Activated naive CD8-positive, alpha-beta T cell treated with anti-CD3 and anti-CD28 coated beads, Interleukin-2, amount 50 U/mL, for 24 hours (primary cell): Measurements from ENCODE around the gene EBLN1.

Source experiments
- ATAC-seq: fragments of 150-1000 bp; cut with Tn5 transposase; one replicate; pipeline ENCODE4 v1.10.0; 2021
- DNase-seq: peaks from one replicate; pipeline ENCODE4 v3.0.0; 2021
- H3K27ac Mint-ChIP-seq: one replicate; pipeline ENCODE4 v1.8.0; 2021; ENCODE audit warnings: mild to moderate bottlenecking, mixed read lengths
- H3K27me3 Mint-ChIP-seq: one replicate; pipeline ENCODE4 v1.8.0; 2021; ENCODE audit warnings: mixed read lengths
- H3K36me3 Mint-ChIP-seq: one replicate; pipeline ENCODE4 v1.8.0; 2021; ENCODE audit warnings: low read depth, mixed read lengths
- H3K4me1 Mint-ChIP-seq: one replicate; pipeline ENCODE4 v1.8.0; 2021; ENCODE audit warnings: mixed read lengths
- H3K4me3 Mint-ChIP-seq: one replicate; pipeline ENCODE4 v1.8.0; 2021; ENCODE audit warnings: mild to moderate bottlenecking, moderate library complexity, mixed read lengths
- H3K9me3 Mint-ChIP-seq: one replicate; pipeline ENCODE4 v1.8.0; 2021; ENCODE audit warnings: mixed read lengths

The EBLN1 gene

GRCh38 chr10:22185586-22185985, 32.2 kb downstream of the EBLN1 start:
- no peaks in the 10 kb centered on the region for H3K9me3 Mint-ChIP-seq
- ATAC-seq (no peak), DNase-seq (no peak)
- H3K36me3 Mint-ChIP-seq: no peaks in the 10 kb centered on the region
- no peak overlapping the region for H3K27ac Mint-ChIP-seq
- H3K27me3 Mint-ChIP-seq: peaks cover 32% of the 10 kb centered on the region
- no peaks in the 10 kb centered on the region for H3K4me1 Mint-ChIP-seq
- H3K4me3 Mint-ChIP-seq: no peak overlapping the region

DNA sequence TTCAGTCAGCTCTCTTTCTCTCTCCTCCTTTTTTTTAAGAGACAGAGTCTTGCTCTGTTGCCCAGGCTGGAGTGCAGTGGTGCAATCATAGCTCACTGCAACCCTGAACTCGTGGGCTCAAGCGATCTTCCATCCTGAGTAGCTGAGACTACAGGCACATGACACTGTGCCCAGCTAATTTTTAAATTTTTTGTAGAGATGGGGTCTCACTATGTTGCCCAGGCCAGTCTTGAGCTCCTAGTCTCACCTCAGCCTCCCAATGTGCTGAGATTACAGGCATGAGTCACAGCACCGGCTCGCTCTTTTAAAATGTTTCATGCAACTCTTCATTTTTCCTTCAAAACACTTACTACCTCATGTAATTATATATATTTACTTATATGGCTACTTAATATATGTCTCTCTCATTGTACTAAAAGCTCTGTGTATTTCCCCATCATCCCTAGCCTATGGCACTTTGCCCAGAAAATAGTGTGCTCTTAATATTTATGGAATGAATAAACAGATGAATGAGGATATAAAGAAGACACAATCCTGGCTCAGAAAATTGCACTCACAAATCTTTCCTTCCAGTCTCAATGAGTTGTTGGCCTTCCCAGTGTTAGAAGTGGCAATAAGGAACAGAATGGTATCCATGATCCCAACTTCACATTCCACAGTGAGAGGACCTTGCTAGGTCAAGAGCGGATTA, 33.9 kb downstream of the EBLN1 start:
- ATAC-seq: no peak
- no peak for DNase-seq
- Mint-ChIP-seq H3K36me3 (no peaks in the 10 kb centered on the region), H3K27ac (no peak overlapping the region), H3K4me1 (no peaks in the 10 kb centered on the region), H3K27me3 (peaks cover 35% of the 10 kb centered on the region), H3K4me3 (no peak overlapping the region), H3K9me3 (no peaks in the 10 kb centered on the region)

- H3K4me1 Mint-ChIP-seq: no peaks in the 10 kb centered on the region
- peaks cover 41% of the 10 kb centered on the region for H3K27me3 Mint-ChIP-seq
- H3K36me3 Mint-ChIP-seq: no peaks in the 10 kb centered on the region
- no peaks in the 10 kb centered on the region for H3K9me3 Mint-ChIP-seq
- H3K4me3 Mint-ChIP-seq: no peak overlapping the region
- ATAC-seq (no peak), DNase-seq (no peak)
- H3K27ac Mint-ChIP-seq: no peak overlapping the region
These were observed 37.1 kb downstream of the EBLN1 start for GRCh38 chr10:22180724-22181123.

DNA sequence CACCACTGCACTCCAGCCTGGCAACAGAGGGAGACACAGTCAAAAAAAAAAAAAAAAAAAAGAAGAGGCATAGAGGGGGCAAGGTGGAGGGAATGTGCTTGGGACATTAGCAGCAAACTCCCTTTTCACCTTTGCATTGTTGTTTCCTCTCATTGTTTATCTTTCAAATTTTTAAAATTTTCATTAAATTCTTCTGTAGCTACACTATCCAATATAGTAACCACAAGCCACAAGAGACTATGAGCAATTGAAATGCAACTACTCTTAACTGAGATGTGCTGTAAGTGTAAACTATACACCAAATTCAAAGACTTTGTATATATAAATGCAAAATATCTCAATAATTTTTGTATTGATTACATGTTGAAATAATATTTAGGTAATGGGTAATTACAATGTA, 43.4 kb downstream of the EBLN1 start:
- no peak for ATAC-seq
- DNase-seq: no peak
- peaks cover 12% of the 10 kb centered on the region for H3K9me3 Mint-ChIP-seq
- peaks cover 30% of the 10 kb centered on the region for H3K27me3 Mint-ChIP-seq
- H3K36me3 Mint-ChIP-seq: no peaks in the 10 kb centered on the region
- no peak overlapping the region for H3K4me3 Mint-ChIP-seq
- no peak overlapping the region for H3K27ac Mint-ChIP-seq
- H3K4me1 Mint-ChIP-seq: no peaks in the 10 kb centered on the region

GRCh38 chr10:22171131-22171530, 46.7 kb downstream of the EBLN1 start:
- H3K27me3 Mint-ChIP-seq: peaks cover 18% of the 10 kb centered on the region

GRCh38 chr10:22170582-22170981, 47.2 kb downstream of the EBLN1 start:
- Mint-ChIP-seq H3K27me3 (peaks cover 16% of the 10 kb centered on the region), H3K36me3 (peaks cover 3% of the 10 kb centered on the region), H3K27ac (no peak overlapping the region), H3K4me3 (no peak overlapping the region), H3K9me3 (peaks cover 20% of the 10 kb centered on the region), H3K4me1 (peaks cover 2% of the 10 kb centered on the region)
- no peak for DNase-seq
- no peak for ATAC-seq

More at GRCh38 chr10:22171131-22171530, 46.7 kb downstream of the EBLN1 start:
- peaks cover 2% of the 10 kb centered on the region for H3K4me1 Mint-ChIP-seq
- no peak overlapping the region for H3K27ac Mint-ChIP-seq
- peaks cover 3% of the 10 kb centered on the region for H3K36me3 Mint-ChIP-seq
- no peak for DNase-seq
- no peak for ATAC-seq
- peaks cover 20% of the 10 kb centered on the region for H3K9me3 Mint-ChIP-seq
- H3K4me3 Mint-ChIP-seq: no peak overlapping the region

DNA sequence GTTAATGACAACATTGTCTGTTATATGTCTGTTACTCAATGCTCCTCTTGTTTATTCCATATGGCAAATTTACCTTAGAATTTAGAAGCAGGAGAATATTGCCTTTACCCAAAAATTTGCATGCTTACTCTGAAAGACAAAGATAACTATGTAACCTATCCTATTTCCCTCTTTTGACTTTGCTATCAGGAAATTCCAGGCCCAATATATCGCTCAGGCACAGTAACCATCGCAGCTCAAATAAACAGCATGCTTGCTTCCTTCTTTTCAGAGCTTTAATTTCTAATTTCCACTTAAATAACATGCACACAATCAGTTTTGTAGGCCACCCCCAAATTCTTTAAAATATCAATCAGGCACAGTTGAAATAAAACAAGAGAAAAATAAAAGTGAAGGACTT, 57.8 kb downstream of the EBLN1 start:
- no peak overlapping the region for H3K4me3 Mint-ChIP-seq

GRCh38 chr10:22159180-22159579, 58.6 kb downstream of the EBLN1 start:
- Mint-ChIP-seq H3K36me3 (no peaks in the 10 kb centered on the region), H3K27me3 (peaks cover 2% of the 10 kb centered on the region), H3K27ac (no peak overlapping the region), H3K4me1 (peaks cover 8% of the 10 kb centered on the region), H3K9me3 (no peaks in the 10 kb centered on the region), H3K4me3 (peak overlapping the region; percentile 21)
- DNase-seq (no peak), ATAC-seq (peak; percentile 36)

More for the DNA sequence above, 57.8 kb downstream of the EBLN1 start:
- no peak overlapping the region for H3K27ac Mint-ChIP-seq
- H3K9me3 Mint-ChIP-seq: no peaks in the 10 kb centered on the region
- peaks cover 2% of the 10 kb centered on the region for H3K27me3 Mint-ChIP-seq
- H3K36me3 Mint-ChIP-seq: no peaks in the 10 kb centered on the region
- ATAC-seq (no peak), DNase-seq (no peak)
- peaks cover 8% of the 10 kb centered on the region for H3K4me1 Mint-ChIP-seq
